Measurements from ENCODE around the gene MYMX.

Gene MYMX

GRCh38 chr6:44264154-44265006 is 47.7 kb downstream of the MYMX start:
- H3K27me3 Mint-ChIP-seq: peaks cover 16% of the 10 kb centered on the region
- H3K36me3 Mint-ChIP-seq (ENCODE audit: low read depth): peaks cover 54% of the 10 kb centered on the region
- H3K4me1 Mint-ChIP-seq (ENCODE audit: low read depth): peaks cover 58% of the 10 kb centered on the region

GRCh38 chr6:44265007-44265721 is 48.4 kb downstream of the MYMX start, which contains the start of gene NFKBIE:
Gene NFKBIE, minus strand, starts transcription at chr6:44265551. Its CDS starts 205 bp downstream, at chr6:44265346.
- DNase-seq: peak; percentile 99
- Mint-ChIP-seq H3K9me3 (no peaks in the 10 kb centered on the region), H3K36me3 (ENCODE audit: low read depth) (peaks cover 47% of the 10 kb centered on the region), H3K27me3 (peaks cover 24% of the 10 kb centered on the region), H3K4me3 (peak within 1 kb of the TSS; percentile 92), H3K27ac (peak within 1 kb of the TSS; percentile 95), H3K4me1 (ENCODE audit: low read depth) (peaks cover 66% of the 10 kb centered on the region)

More at GRCh38 chr6:44264154-44265006, 47.7 kb downstream of the MYMX start:
- DNase-seq: no peak
- H3K9me3 Mint-ChIP-seq: no peaks in the 10 kb centered on the region
- peak overlapping the region; percentile 92 for H3K4me3 Mint-ChIP-seq
- peak overlapping the region; percentile 95 for H3K27ac Mint-ChIP-seq

GRCh38 chr6:44265722-44266233 is 49.1 kb downstream of the MYMX start:
- peaks cover 24% of the 10 kb centered on the region for H3K27me3 Mint-ChIP-seq
- H3K9me3 Mint-ChIP-seq: no peaks in the 10 kb centered on the region
- DNase-seq: no peak
- peak overlapping the region; percentile 77 for H3K27ac Mint-ChIP-seq
- H3K36me3 Mint-ChIP-seq (ENCODE audit: low read depth): peaks cover 41% of the 10 kb centered on the region
- H3K4me1 Mint-ChIP-seq (ENCODE audit: low read depth): peaks cover 64% of the 10 kb centered on the region
- peak overlapping the region; percentile 92 for H3K4me3 Mint-ChIP-seq

- H3K4me3 Mint-ChIP-seq: peak overlapping the region; percentile 51
- H3K27ac Mint-ChIP-seq: peak overlapping the region; percentile 77
- peaks cover 35% of the 10 kb centered on the region for H3K36me3 Mint-ChIP-seq (ENCODE audit: low read depth)
- H3K27me3 Mint-ChIP-seq: peaks cover 28% of the 10 kb centered on the region
- H3K9me3 Mint-ChIP-seq: no peaks in the 10 kb centered on the region
- peaks cover 59% of the 10 kb centered on the region for H3K4me1 Mint-ChIP-seq (ENCODE audit: low read depth)
- no peak for DNase-seq
Observed at GRCh38 chr6:44266347-44266746, 49.6 kb downstream of the MYMX start.

GRCh38 chr6:44267252-44267651 is 50.5 kb downstream of the MYMX start:
- Mint-ChIP-seq H3K4me3 (no peak overlapping the region), H3K36me3 (ENCODE audit: low read depth) (peaks cover 26% of the 10 kb centered on the region), H3K9me3 (no peaks in the 10 kb centered on the region), H3K27ac (no peak overlapping the region), H3K27me3 (peaks cover 37% of the 10 kb centered on the region), H3K4me1 (ENCODE audit: low read depth) (peaks cover 54% of the 10 kb centered on the region)
- no peak for DNase-seq

Data from activated T-cell treated with anti-CD3 and anti-CD28 coated beads, Interleukin-2, amount 50 U/mL, for 24 hours (primary cell).